HG03139 (cell line): ENCODE data around the gene NGRN.
"Not testable (repeated sequence)": the region's sequence is repeated elsewhere in the genome, so short reads cannot be mapped to it uniquely, and the experiment has no call there.

Experiments used
- ATAC-seq: cut with Tn5 transposase; IDR thresholded peaks from one replicate; pipeline ENCODE4 v1.9.1; 2021; ENCODE audit not compliant: unreplicated experiment

NGRN gene

DNA sequence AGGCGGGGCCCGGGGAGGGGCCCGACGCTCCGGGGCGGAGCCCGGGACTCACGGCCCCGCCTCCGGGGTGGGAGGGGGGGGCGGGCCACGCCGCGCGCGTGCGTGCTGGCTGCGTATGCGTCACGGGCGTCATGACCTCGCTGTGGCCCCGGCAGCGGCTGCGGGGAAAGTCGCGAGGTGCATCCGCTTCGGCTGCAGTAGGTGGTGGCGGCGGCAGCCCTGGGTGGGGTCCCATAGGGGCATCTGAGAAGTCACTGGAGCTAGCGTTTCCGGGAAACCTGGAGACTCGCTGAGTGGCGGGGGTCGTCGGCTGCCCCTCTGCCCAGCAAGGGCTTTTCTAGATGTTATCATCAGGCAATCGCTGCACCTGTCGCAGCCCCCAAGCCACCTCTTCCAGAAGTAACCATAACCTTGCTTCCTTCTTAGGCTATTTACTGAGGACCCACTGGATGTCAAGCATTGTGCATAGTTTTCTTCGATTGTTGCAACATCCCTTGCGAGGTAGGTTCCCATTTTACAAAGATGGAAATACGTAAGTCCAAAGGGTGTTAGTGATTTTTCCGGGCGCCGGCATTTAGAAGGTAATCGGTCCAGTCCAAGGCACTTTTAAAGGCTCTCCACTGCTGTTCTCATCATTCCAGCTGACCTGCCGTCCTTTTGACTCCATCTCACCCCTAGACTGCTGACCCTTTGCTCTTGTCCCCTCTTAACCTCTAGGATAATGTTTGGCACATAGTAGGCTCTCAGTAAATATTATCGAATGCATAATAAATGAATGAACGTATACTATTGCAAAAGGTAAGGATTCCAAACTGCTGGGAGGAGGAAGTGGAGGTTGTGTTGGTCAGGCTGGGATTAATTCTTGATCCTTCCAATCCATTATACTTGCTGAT lies 31.1 kb upstream of the NGRN start, which contains the start of gene GDPGP1:
Gene GDPGP1 (plus strand): TSS at position 114 of the 893 bp plus-strand sequence. CDS start 6,700 bp downstream, outside the sequence.
- no peak for ATAC-seq

- no peak for ATAC-seq
Measured at GRCh38 chr15:90239371-90239770, 26.1 kb upstream of the NGRN start.

GRCh38 chr15:90240856-90241255 lies 24.6 kb upstream of the NGRN start:
- ATAC-seq, result no peak

GRCh38 chr15:90241343-90242192 lies 23.9 kb upstream of the NGRN start:
- ATAC-seq, result no peak

GRCh38 chr15:90243943-90244639 lies 21.4 kb upstream of the NGRN start:
- ATAC-seq, result no peak

DNA sequence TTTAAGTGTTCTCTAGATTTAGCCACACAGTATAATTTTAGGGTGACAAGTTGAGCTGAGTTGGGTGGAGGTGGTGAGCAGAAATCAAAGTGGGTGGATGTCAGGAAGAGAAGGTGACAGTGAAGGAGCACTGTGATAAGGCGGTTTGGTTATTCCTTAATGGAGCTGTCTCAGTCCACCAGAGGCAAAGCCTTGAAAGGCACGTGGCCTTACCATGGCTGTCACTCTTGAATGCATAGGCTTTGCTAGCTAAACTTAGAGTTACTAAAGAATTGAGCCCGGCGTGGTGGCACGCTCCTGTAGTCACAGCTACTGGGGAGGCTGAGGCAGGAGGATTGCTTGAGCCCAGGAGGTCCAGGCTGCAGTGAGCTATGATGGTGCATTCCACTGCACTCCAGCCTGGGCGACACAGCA lies 16.7 kb upstream of the NGRN start:
- ATAC-seq, result no peak

DNA sequence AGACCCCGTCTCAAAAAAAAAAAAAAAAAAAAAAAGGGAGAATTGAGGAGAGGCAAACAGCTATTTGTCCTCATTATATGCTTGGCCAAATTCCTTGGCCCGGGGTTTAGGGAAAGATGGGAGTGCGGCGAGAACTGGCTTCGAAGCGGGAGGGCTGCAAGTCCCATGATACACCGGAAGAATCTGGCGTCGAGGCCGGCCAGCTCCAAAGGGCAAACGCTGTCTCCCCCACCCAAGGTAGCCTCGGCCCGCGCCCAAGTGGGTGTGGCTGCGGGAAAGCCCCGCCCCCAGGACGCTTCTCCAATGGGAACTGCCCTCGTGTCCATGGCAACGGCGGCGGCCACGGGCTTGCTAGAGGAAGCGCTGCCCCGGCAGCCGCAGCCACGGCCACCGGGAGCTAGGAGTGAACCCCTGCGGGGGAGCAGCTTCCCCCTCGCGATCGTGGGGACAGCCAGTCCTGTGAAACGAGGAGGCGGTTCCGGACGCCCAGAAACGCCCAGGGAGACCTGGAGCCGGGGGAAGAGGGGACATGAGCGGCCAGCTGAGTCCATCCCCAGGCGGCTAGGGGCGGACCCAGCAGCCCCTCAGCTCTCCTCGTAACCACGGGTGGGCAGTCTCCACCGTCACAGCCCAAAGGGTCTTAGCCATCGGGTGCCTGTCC lies 16.1 kb upstream of the NGRN start, which contains the start of gene TTLL13:
Gene TTLL13 (plus strand): TSS at position 354 of the 661 bp plus-strand sequence. CDS start 1,075 bp downstream, outside the sequence.
- peak; percentile 58 for ATAC-seq

GRCh38 chr15:90257776-90258175 lies 7.7 kb upstream of the NGRN start:
- no peak for ATAC-seq

DNA sequence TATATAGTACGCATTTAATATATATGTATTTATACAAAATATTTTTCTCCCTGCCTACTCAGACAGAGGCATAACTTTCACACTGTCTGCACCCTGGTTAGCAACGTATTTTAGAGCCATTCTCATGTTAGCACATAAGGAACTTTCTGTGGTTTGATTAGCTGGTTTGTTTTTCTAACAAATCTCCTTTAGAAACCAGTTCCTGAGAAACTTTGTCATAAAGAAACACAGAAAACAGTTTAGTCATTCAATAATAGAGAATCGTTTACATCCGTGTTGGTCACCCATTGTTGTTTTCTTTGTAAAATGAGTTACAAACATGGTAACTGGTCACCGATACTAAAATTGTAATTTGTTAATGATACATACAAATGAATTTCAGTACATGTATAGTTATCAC lies 5.9 kb upstream of the NGRN start:
- peak; percentile 55 for ATAC-seq

DNA sequence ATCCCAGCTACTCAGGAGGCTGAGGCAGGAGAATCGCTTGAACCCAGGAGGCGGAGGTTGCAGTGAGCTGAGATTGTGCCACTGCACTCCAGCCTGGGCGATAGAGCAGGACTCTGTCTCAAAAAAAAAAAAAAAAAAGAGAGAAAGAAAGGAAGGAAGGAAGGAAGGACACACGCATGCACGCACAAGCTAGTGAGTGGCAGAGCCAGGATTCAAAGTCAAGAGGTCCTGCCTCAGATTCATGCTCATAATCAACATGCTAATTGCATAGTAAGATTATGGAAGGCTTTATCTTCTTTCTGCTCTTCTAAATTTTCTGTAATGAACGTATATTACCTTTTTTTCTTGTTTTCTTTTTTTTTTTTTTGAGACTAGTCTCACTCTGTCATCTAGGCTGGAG lies 4.7 kb upstream of the NGRN start:
- not testable (repeated sequence) for ATAC-seq

DNA sequence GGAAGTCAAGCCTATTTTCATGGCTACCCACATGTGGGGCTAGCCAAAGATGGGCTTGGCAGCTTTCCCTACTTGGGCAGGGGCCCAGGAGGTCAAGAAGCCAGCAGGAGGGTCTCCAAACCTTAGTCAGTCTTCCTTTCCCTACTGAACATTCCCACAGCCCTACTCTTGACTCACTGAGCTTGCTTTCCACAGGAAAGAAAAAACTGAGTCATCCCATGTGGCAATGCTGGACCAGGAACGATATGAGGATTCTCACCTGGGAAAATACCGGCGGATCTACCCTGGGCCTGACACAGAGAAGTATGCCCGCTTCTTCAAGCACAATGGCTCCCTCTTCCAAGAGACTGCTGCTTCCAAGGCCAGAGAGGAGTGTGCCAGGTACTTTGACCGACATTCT lies 3.7 kb upstream of the NGRN start:
- ATAC-seq, result no peak

- ATAC-seq, result no peak
Measured at GRCh38 chr15:90262426-90262825, 3.0 kb upstream of the NGRN start.

DNA sequence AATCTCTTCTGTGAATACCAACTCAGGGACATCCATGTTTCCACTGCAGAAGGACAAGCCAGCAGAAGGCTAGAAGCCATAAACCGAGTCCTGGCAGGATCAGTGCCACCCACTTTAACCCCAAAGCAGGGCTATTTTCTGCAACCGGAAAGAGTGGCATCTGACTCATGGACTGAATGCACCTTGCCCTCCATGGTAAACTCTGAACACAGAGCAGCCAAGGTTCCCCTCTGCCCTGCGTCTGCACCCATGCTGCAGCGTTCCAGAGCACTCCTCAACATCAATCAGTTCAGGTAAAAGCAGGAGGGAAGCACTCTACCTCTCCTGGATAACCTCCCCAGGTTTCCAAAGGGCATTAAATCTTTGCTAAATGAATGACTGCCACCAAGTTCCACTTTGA lies 801 bp upstream of the NGRN start:
- ATAC-seq, result no peak

DNA sequence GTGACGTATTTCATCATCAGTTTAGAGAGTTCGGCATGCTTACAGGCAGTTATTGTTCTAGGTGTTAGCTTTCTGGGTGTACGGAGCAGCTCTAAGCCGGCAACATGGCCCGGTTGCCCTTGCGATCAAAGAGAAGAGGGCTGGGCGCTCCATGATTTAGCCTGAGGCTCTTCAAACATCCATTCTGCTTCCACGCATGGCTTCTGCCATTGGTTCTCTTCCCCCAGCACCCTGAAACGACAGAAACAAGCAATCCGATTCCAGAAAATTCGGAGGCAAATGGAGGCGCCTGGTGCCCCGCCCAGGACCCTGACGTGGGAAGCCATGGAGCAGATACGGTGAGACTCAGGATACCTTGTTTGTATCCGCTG lies 574 bp downstream of the NGRN start:
- no peak for ATAC-seq

GRCh38 chr15:90266485-90266884 lies 1.0 kb downstream of the NGRN start:
- ATAC-seq, result no peak

DNA sequence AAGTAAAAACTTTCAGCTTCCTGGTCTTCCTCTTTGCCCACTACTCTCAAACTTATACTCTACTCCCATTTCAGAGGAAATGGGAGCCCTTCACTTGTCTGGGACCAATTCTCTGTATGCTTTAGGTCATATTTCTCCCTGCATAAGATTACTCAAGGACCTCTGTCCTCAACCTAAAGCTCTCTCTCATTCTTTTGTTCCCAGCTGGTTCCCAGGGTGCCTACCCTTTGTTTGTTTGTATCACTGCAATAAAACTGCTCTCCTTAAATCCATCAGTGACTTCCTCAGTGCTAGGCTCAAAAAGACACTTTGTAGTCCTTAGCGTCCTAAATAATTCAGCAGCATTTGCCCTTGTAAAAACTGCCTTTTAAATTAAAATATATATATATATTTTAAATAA lies 2.9 kb downstream of the NGRN start:
- no peak for ATAC-seq

GRCh38 chr15:90270502-90271150 lies 5.2 kb downstream of the NGRN start:
- no peak for ATAC-seq

DNA sequence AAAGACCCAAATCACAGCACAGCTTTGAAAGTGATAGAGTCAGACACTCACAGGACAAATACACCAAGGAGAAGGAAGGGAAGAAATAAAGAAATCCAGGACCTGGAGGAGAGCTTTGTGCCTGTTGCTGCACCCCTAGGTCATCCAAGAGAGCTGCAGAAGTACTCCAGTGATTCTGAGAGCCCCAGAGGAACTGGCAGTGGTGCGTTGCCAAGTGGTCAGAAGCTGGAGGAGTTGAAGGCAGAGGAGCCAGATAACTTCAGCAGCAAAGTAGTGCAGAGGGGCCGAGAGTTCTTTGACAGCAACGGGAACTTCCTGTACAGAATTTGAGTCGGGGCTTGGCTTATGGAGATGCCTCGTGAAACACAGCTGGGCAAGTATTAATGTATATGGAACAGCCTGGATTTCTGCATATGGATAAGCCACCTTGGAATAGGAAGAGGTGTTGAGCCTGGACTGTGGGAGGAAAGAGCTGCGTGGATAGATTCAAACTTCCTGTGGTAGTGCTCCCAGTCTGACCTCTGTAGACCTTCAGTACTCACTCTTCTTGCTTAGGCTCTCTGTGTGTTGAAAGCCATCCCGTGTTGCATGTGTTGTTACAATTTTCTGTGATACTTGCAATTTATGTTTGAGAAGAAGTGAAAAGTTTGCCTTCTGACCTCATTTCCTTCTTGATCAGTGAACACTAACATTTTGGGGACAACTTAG lies 6.1 kb downstream of the NGRN start:
- no peak for ATAC-seq

GRCh38 chr15:90278467-90278866 lies 13.0 kb downstream of the NGRN start:
- not testable (repeated sequence) for ATAC-seq
